Anterior cingulate cortex (tissue), 58 donors: Measurements from ENCODE around the gene SURF6.
A peak's percentile ranks its signal among the peaks of the same experiment; 100 is the strongest.
"Not testable (repeated sequence)": the region's sequence is repeated elsewhere in the genome, so short reads cannot be mapped to it uniquely, and the experiment has no call there.

Experiments
- DNase-seq, 58 donors: peaks; one replicate each; lab custom pipeline; 2025; lab: John Stamatoyannopoulos, UW

Gene SURF6

DNA sequence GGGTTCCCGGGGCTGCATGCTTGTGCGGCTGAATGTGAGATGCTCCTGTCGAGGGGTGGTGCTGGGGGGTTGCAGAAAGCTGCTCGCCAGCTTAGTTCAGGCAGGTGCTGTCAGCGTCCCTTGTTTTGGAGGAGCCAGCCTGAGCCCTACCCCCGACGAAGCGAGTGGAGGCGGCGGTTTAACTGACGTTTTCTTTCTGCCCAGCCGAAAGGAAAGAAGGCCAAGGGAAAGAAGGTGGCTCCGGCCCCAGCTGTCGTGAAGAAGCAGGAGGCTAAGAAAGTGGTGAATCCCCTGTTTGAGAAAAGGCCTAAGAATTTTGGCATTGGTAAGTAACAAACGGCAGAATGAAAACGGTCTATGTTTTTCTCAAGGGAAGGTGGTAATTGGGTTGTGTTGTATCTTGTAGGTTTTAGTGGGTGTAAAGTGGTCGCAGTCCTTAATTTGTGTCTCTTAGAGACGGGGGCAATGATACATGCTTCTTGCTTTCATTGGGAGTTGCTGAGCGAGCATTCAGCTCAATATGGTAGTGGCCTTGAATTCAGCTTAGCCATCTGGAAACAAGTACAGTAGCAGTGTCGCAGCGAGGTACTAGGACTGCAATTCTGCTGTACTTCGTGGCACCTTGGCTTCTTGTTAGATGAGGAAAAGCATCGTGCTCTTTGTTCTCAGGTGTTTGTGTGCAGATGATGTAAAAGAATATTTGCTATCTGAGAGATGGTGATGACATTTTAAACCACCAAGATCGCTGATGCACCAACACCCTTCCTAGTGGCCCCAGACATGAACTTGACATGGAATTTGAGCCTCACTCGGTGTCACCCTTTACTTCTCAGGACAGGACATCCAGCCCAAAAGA lies 13.0 kb upstream of the SURF6 start:
- no peak for DNase-seq

DNA sequence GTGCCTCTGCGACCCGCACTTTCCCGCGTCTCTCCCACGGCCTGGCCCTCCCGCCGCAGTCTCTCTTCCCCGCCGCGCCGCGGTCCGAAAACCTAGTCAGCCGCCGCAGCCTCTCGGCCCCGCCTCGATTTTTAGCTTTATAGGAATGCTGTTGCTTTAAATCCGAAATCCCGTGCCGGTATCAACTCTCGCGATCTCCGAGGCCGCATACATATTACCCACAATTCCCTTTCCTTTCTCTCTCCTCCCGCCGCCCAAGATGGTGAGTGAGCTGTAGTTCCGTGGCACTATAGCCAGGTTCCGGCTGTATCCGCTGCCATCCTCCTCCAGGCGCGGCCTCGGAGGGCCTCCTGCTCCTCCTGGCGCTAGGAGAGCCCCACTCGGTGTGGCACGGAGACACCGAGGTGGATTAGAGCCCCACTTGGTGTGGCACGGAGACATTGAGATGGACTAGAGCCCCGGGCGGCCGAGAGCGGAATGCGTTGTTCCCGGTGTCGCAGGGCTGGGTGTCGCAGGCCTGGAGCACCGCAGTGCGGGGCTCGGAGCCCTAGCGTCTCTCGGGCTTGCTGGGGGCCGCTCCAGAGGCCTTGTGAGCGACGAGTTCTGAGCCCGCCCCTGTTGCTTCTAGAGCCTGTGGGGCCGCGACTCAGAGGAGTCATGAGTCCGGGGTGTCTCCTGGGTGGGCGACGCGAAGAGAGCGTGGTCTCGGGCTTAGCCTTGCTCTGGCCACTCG lies 12.2 kb upstream of the SURF6 start, which contains the start of the genes MED22 and RPL7A:
TSS of gene MED22 (minus strand) at position 147 of the 733 bp plus-strand sequence. CDS start 1,469 bp downstream, outside the sequence.
TSS of gene RPL7A (plus strand) at position 234 of the 733 bp plus-strand sequence. CDS start at position 260, 26 bp downstream.
- peak; percentile 32 to 93 (median 84) for DNase-seq

DNA sequence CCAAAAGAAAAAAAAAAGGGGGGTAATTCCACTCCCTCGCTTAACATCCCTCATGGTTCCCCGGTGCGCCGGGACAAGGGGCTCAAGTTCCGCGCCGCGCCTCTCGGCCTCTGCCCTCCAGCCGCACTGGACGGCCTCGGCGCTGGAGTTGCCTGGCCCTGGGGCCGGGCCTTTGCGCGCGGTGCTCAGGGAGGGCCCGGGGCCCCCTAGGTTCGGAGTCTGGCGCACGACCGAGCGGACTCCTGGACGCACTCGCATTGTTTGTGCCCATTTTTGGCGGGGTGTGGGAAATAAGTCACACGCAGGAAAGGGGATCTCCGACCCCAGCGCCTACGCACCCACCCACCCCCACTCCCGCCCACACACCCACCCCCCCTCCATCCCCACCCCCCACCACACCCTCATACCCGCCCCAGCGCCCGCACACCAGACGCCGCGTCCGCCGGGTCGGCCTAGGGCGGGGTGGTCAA lies 11.6 kb upstream of the SURF6 start:
- DNase-seq: peak in 1 of 58 donors; percentile 52

DNA sequence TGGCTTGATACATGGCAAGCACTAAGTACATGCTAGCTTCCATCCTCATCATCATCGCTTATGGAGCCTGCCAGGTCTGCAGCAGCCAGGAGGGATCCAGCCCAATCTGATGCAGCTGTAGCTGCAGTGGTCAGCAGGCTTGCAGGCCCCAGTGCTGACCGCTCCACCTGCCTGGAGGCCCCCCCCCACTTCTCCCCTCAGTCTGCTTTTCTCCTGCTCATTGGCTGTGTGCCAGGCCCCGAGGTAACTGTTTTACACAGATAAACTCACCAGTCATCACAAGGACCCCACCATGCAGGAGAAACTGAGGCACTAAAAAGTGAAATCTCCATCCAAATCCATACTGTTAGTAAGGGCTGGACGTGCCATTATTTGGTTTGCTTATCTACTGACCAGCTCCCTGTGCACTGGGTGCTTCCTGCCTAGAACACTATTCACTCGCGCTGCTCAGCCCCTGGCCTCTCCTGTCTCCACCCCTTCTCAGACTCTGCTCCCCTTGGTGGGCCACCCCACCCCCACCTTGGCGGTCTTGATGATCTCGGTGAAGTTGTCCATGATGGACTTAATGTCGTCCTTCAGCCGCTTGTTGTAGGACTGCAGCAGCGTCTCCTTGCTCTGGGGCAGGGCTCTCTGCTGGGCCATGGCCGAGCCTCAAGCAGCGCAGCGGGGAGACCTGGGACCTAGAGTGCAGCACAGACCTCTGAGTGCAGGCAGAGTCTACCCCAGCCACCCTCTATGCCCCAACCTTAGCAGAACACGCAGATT lies 10.2 kb upstream of the SURF6 start:
- peak in 1 of 58 donors; percentile 22 for DNase-seq

DNA sequence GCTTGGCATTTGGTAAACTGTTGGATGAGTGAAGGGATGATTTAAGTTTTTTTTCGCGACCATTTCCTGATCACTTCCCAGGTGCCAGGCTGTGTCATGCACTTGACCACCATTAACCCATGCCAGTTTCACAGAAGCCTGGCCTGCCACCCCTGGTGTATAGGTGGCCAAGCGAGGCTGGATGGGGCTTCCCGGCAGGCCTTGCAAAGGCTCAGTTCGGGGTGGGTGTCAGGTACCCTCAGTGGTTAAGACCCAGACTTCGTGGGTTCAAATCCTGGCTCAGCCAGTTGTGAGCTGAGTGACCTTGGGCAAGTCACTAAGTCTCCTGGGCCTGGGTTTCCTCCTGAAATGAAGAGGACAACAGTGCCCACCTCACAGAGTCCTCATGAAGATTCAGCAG lies 9.6 kb upstream of the SURF6 start:
- no peak for DNase-seq

DNA sequence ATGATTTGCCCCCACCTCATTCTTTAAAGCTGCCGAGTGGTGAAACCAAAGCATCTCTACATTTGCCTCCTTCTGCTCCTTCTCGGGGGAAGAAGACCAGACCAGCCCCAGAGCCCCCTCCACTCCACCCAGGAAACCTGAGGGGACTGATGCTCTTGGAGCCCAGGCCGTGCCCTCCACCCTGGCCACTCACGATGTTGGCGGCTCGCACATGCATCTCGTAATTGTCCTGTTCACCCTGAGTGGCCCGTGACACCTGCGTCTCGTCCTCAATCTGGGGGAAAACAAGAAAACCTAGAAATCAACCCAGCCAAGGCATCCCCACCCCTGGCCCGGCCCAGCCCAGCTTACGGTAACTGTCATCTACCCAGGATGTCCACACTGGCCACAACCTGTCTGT lies 9.0 kb upstream of the SURF6 start:
- DNase-seq: no peak

DNA sequence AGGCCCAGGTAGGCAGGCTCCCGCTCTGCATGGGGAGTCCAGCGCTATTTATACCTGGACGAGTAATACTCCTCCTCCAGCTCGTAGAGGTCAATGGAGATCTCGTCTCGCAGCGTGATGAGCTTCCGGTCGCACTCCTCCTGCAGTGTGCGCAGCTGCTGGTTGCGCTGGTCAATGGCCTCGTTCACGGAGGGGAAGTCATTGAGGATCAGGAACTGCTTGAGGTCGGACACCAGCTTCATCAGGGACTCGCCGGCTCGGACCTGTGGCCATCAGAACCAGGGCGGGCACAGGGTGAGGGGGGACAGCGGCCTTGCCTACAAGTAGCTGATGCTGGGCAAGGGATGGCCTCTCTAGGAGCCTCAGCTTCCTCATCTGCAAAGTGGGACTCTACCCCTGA lies 8.1 kb upstream of the SURF6 start:
- no peak for DNase-seq

DNA sequence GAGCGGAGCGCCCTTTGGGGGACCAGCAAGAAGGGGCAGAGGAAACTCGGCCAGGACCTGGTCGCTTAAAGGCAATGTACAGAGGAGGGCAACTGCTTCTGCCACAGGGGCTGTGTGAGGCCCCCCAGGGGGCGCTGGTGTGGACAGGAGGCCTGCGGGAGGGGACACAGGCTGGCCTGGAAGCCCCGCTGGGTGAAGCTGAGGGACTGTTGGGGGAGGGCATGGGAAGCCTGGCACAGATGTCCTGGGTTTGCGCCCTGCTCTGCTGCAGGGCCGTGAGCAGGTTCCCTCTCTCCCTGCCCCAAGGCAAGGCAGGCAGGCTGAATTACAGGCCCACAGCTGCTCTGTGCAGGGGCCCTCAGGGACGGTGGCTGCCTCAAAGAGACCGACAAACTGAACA lies 6.6 kb upstream of the SURF6 start:
- no peak for DNase-seq

DNA sequence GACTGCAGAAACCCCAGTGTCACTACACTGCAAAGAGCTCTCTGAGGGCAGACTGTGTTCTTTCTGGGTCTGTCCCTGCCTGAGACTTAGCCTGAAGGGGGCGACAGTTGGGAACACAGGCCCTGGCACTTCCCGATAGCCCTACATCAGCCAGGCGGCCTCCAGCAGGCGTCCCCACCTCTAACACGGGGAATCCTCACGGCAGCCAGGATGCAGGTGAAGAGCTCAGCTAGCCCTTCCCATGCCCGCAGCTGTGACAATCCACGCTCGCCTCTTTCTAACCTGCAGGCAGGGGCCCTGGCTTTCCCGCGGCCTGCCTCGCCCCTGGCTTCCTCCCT lies 6.0 kb upstream of the SURF6 start:
- no peak for DNase-seq

DNA sequence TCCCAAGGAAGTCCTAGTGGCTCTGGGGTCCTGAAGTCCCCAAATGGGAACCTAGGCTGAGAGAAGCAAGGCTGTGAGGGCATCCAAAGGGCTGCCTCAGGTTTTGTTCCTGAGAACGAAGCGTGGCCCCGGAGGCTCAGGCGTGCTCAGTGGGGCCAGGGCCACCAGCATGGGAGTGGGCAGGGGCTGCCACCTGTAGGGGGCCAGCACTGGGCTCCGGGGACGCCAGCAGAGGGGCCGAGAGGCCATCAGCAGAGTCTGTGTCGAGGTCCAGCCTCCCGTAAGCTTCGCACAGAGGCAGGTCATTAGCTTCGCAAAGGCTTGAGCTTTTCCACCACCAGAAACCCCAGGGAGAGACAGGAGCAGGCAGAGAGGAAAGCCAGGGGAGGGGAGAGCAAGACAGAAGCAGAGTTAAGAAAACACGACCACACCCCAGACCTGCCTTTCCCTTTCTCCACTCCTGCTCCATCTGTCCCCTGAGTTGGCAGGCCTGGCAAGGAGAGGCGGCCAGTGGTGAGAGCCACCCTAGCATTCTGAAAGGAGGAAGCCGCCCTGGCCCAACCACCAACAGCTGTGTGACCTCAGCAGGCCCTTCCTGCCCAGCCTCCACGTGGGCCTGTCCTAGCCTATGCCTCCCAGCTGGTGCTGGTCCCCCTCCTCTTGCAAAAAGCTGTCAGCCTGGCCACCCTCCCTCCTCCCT lies 5.5 kb upstream of the SURF6 start:
- DNase-seq: peak in 10 of 58 donors; percentile 17 to 48 (median 29)

DNA sequence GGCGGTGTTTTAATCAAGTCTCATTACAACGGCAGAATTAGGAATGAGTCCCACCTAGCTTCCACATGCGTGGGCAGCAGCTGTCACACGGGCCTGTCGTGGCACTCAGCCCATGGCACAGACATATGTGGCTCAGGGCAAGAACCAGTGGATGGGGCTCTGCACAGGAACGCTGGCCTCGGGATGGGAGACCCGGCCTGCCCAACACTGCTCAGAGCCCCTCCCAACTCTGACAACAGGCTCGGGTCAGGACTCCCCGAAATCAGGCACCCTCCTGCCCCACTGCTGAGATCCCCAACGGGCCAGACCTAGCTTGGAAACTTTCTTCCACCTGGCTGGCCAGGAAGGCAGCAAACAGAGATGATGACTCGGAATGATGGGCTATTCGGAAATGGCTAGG lies 4.9 kb upstream of the SURF6 start:
- DNase-seq: no peak

DNA sequence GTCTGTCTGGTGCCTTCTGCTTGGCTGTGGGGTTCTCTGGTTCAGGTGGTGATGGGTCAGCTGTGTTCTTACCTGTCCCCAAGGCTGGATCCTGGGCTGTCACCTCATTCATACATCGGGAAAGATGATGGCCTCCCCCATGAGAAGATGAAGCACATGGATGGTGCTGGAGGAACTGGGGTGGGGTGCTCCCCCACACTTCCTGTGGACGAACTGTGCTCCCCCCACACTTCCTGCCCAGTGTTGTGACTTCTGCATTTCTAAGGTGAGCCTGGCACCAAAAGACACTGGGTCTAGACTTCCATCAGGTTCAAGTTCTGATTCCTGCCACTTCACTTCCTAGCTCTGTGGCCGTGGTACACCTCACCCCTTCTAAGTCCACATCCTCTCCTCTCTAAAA lies 4.3 kb upstream of the SURF6 start:
- no peak for DNase-seq

DNA sequence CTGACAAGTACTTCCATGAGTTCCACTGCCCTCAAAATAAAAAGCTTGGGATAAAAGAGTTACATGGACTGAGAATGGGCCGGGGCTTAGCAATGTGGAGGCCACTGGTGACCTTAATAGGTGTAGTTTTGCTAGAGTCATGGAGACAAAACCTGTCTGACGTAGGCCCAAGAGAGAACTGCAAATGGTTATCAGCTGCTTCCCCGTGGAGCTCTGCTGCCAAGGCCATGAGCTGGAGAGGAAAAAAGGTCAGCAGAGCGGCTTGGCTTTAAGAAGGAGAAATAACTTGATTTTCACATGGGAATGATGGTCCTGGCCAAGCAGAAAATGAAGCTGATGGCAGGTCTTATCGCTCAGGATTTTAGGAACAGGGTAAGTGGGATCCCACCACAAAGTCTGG lies 3.7 kb upstream of the SURF6 start:
- DNase-seq: no peak

DNA sequence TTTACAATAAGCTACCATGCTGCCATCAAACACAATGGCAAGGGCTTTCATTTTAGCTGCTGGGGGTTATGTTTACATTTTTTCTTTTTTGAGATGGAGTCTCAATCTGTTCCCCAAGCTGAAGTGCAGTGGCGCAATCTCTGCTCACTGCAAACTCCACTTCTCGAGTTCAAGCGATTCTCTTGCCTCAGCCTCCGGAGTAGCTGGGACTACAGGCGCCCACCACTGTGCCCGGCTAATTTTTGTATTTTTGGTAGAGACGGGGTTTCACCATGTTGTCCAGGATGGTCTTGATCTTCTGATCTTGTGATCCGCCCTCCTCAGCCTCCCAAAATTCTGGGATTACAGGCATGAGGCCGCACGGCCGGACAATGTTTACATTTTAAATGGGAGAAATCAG lies 1.1 kb downstream of the SURF6 start:
- not testable (repeated sequence) for DNase-seq

DNA sequence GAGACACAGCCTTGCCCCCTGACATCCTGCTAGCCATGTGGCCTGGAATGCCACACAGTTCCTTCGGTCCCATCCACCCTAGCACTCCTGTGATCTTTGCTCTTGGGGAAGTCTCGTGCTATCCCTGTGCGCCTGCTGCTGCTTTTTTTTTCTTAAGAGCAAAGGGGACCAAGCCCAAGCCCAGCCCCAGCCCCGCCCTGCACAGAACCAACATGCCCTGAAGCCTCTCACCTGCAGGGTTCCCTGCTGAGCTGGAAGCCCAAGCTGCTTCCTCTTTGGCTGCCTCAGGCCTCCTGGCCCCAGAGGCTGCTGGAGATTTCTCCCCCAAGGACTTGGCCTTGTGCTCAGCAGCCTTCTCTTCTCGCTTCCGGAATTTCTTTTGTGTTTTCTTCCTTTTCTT lies 1.8 kb downstream of the SURF6 start:
- DNase-seq: no peak

DNA sequence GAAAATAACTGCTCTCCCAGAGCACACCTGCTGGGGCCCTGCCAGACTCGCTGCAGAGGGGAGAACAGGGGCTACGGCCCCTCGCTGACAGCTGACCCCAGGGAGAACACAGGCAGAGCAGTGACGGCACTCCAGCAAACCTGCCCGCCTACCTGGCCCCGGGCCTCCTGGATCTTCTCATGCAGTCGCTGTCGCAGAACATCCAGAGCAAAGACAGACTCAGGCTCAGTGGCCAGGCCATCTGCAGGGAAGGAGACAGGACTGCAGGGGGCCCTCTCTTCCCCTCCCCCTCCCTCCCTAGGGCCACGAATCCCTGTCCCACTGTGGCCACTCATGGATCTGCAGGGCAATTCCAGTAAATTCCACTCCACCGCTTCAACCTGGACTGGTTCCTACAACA lies 2.4 kb downstream of the SURF6 start:
- DNase-seq: no peak

DNA sequence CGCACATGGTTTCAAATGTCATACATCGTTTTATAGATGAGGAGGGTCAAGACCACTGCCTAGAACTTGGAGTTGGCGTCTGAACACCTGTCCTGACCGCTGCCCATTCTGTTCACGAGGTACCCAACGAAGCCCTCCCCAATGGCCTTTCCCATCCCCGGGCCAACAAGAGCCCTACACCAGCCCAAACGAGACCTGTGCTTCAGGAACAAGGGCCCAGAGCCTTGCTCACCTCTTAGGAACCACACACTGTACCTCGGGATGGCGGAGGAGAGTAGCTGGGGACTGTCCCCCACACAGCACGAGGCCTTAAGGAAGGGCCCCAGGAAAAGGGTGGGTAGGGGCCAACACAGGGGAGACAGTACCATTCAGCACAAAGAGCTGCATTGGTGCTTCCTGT lies 3.0 kb downstream of the SURF6 start:
- no peak for DNase-seq

DNA sequence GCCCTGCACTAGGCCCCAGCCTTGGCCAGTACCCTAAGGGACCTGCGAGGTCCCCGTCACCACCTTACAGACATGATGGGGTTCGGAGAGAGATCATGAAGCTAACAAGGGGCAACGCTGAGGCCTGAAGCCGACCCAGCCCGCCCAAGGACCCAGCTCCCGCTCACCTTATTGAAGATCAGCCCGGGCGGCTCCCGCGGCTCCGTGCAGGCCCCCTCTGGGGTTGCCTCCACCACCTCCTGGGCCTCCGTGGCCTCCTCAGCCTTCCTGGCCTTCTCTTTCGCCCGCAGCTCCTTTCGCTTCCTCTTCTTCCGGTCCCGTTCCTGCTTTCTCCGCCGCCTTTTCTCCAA lies 3.6 kb downstream of the SURF6 start:
- no peak for DNase-seq

DNA sequence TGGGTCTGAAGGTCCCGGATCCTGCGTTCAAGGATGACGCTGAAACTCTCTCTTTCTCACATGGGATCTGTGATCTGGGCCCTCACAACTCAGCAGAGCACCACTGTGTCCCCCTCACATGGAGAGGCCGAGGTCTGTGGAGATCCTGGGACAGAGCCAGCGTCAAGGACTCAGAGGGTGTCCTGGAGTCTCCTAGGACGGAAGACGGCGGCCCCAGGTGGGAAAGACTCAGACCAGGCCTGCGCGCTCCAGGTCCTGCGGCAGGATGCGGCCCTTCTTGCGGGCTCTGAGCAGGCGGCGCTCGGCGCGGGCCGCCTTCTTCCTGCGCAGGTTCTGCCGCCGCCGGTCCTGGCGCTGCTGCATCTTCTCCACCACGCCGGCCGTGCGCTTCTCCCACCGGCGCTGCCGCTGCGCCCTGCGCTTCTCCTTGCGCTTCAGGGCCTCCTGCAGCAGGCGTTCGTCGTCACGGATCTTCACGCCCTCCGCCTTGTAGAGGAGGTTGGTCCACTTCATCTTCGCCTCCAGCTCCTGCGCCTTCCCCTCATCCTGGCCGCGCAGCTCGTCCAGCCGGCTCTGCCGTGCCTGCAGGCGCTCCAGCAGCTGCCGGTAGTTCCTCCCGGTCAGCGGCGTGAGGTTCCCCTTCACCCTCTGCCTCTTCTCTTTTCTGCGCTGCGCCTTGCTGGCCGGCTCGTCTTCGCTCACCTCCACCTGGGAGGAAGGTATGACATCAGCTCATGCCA lies 4.2 kb downstream of the SURF6 start:
- no peak for DNase-seq

DNA sequence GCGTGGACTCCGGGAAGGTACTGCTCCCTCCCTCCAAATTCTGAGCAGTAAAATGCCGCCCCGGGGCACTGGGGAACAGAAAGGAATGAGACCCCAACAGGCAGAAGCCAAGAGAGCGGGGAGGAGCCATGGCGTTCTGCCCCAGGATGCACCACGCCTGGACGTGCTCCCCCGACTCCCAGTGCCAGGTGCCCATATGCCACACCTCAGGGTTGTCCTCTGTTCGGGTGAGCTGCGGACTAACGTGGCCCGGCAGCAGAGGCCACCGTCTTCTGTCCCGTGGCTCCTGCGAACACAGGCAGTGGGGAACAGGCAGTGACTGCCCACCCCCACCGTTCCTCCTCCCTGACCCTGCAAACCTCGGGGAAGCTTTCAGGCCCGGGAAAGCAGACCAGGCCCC lies 4.8 kb downstream of the SURF6 start:
- no peak for DNase-seq
